H1 (cell line): Measurements from ENCODE around the gene AIFM3. TPM values are rescaled to one million over a fixed set of nuclear protein-coding genes. Genes with fewer than 3 reads are reported as not detected.

Source experiments
- HDAC2 ChIP-seq, 2 experiments: fragments of 300-600 bp in 1 of 2; sonication (generic) in 1 of 2; IDR thresholded peaks; 2 replicates each; pipeline ENCODE4 v1.6.1; 2011 to 2012; ENCODE audit warnings: low read depth in 2 of 2, low read length in 2 of 2, mild to moderate bottlenecking in 2 of 2, moderate library complexity in 2 of 2, borderline replicate concordance in 1 of 2, inconsistent platforms in 1 of 2
- polyA plus RNA-seq, 7 experiments: library from polyadenylated mRNA; depleted of rRNA in 3 of 7; stranded (reverse) in 5 of 7; unstranded in 2 of 7; fragments of >200 nt in 5 of 7; fragments of 200-250 nt in 2 of 7; gene quantifications; 1 replicate in 5 of 7; 2 replicates in 1 of 7; 4 replicates in 1 of 7; pipeline versions ENCODE4 v1.2.1 to v1.2.3, GENCODE V29; 2011 to 2013; ENCODE audit warnings: missing spikeins in 2 of 7, mixed read lengths in 2 of 7
- total RNA-seq: library from RNA; stranded (reverse); fragmentation: NEBNext Ultra II Directional; extraction: Animal tissue kit (Norgen Biotek cat#: 25700); gene quantifications from 2 replicates; pipeline ENCODE4 v1.2.1, GENCODE V29; 2021

AIFM3 gene
- total and polyA plus RNA-seq, 2 of the 8 experiments (the other 6 are each of a cell fraction or from before 2014, with no cell fraction given): 0.86 to 1.4 TPM

GRCh38 chr22:21030032-21030431 lies 63.0 kb downstream of the AIFM3 start (continued):
- no peak for TF ChIP-seq HDAC2 (IDR thresholded peaks at IDR 0.05; ENCODE audit: borderline replicate concordance in 1 of 2, low read depth in 2 of 2, low read length in 2 of 2)

Other genes with a start within 250 kb of the AIFM3 start
- not detected in 2 replicates for gene SERPIND1, start 193.1 kb upstream of the AIFM3 start, total RNA-seq
- gene SERPIND1, start 193.1 kb upstream of the AIFM3 start, polyA plus RNA-seq (2011; rRNA removed): not detected in 2 replicates
- gene PI4KA, start 108.4 kb upstream of the AIFM3 start, total RNA-seq: 34.0 and 37.7 TPM in 2 replicates
- 22.5 and 28.3 TPM in 2 replicates for gene PI4KA, start 108.4 kb upstream of the AIFM3 start, polyA plus RNA-seq (2011; rRNA removed)
- 11.2 and 15.0 TPM in 2 replicates for gene SNAP29, start 108.2 kb upstream of the AIFM3 start, total RNA-seq
- gene SNAP29, start 108.2 kb upstream of the AIFM3 start, polyA plus RNA-seq (2011; rRNA removed): 7.1 and 11.8 TPM in 2 replicates
- 94.5 and 97.2 TPM in 2 replicates for gene CRKL, start 49.8 kb upstream of the AIFM3 start, total RNA-seq
- 34.5 and 43.7 TPM in 2 replicates for gene CRKL, start 49.8 kb upstream of the AIFM3 start, polyA plus RNA-seq (2011; rRNA removed)
- 29.8 and 31.0 TPM in 2 replicates for gene LZTR1, start 15.0 kb downstream of the AIFM3 start, total RNA-seq
- gene LZTR1, start 15.0 kb downstream of the AIFM3 start, polyA plus RNA-seq (2011; rRNA removed): 22.3 and 32.4 TPM in 2 replicates
- 16.2 and 16.9 TPM in 2 replicates for gene THAP7, start 34.9 kb downstream of the AIFM3 start, total RNA-seq
- gene THAP7, start 34.9 kb downstream of the AIFM3 start, polyA plus RNA-seq (2011; rRNA removed): 32.5 and 40.1 TPM in 2 replicates
- not detected in 2 replicates for gene P2RX6, start 47.9 kb downstream of the AIFM3 start, total RNA-seq
- gene P2RX6, start 47.9 kb downstream of the AIFM3 start, polyA plus RNA-seq (2011; rRNA removed): 0.09 and 0.16 TPM in 2 replicates
- gene SLC7A4, start 65.3 kb downstream of the AIFM3 start, total RNA-seq: 0.27 TPM in 1 of 2 replicates, not detected in the other
- gene SLC7A4, start 65.3 kb downstream of the AIFM3 start, polyA plus RNA-seq (2011; rRNA removed): 0.88 and 0.92 TPM in 2 replicates
- not detected in 2 replicates for gene LRRC74B, start 78.7 kb downstream of the AIFM3 start, total RNA-seq
- 0.03 TPM in 1 of 2 replicates, not detected in the other for gene LRRC74B, start 78.7 kb downstream of the AIFM3 start, polyA plus RNA-seq (2011; rRNA removed)